Neuronal stem cell (in vitro differentiated cells): ENCODE measurements around the gene IZUMO2.

Experiments used
- DNase-seq: peaks from one replicate; pipeline ENCODE4 v3.0.0-alpha.2; 2013; ENCODE audit warnings: low spot score
- H2AFZ ChIP-seq: one replicate; pipeline ENCODE4 v1.6.1; 2013; ENCODE audit warnings: mild to moderate bottlenecking, low read length, inconsistent platforms
- H2AK5ac ChIP-seq: 2 replicates; pipeline ENCODE4 v1.6.1; 2013; ENCODE audit warnings: low read depth, mild to moderate bottlenecking, inconsistent platforms, low read length, moderate library complexity, mixed read lengths
- H2BK120ac ChIP-seq: 2 replicates; pipeline ENCODE4 v1.6.1; 2013; ENCODE audit warnings: low read depth, mild to moderate bottlenecking, inconsistent platforms, low read length, moderate library complexity, mixed read lengths
- H2BK12ac ChIP-seq: one replicate; pipeline ENCODE4 v1.6.1; 2013; ENCODE audit warnings: low read length, inconsistent platforms
- H2BK15ac ChIP-seq: 2 replicates; pipeline ENCODE4 v1.6.1; 2013; ENCODE audit warnings: mild to moderate bottlenecking, low read length, inconsistent platforms, mixed read lengths
- H2BK5ac ChIP-seq: one replicate; pipeline ENCODE4 v1.6.1; 2013; ENCODE audit warnings: inconsistent platforms, mild to moderate bottlenecking, low read length, moderate library complexity
- H3K14ac ChIP-seq: one replicate; pipeline ENCODE4 v1.6.1; 2013; ENCODE audit warnings: low read length, inconsistent platforms
- H3K18ac ChIP-seq: 2 replicates; pipeline ENCODE4 v1.6.1; 2013; ENCODE audit warnings: low read length, inconsistent platforms
- H3K23ac ChIP-seq: 2 replicates; pipeline ENCODE4 v1.6.1; 2013; ENCODE audit warnings: low read depth, mild to moderate bottlenecking, mixed read lengths, low read length, inconsistent platforms; ENCODE audit not compliant: poor library complexity
- H3K27ac ChIP-seq: replicated peaks from 3 replicates; pipeline ENCODE4 v1.5.1; 2013; ENCODE audit warnings: low read length, inconsistent platforms
- H3K27me3 ChIP-seq, 3 experiments: 2 replicates each; pipeline ENCODE4 v1.6.1; 2013; ENCODE audit warnings: low read length in 3 of 3, mild to moderate bottlenecking in 2 of 3, inconsistent platforms in 1 of 3, low read depth in 1 of 3, mixed read lengths in 1 of 3, moderate library complexity in 1 of 3; ENCODE audit not compliant: control insufficient read depth in 3 of 3, insufficient read depth in 3 of 3
- H3K36me3 ChIP-seq, 2 donors: replicated peaks in 1 of 2; 2 replicates each; pipeline ENCODE4 v1.6.1; 2013; ENCODE audit warnings: low read length in 2 of 2; ENCODE audit not compliant: control insufficient read depth in 2 of 2, insufficient read depth in 2 of 2
- H3K4ac ChIP-seq: 2 replicates; pipeline ENCODE4 v1.6.1; 2013; ENCODE audit warnings: inconsistent platforms, mild to moderate bottlenecking, low read length, moderate library complexity
- H3K4me1 ChIP-seq, 2 donors: 1 replicate in 1 of 2; 2 replicates in 1 of 2; pipeline ENCODE4 v1.6.1; 2013; ENCODE audit warnings: low read length in 2 of 2, low read depth in 1 of 2; ENCODE audit not compliant: control insufficient read depth in 2 of 2, insufficient read depth in 1 of 2
- H3K4me2 ChIP-seq: one replicate; pipeline ENCODE4 v1.6.1; 2013; ENCODE audit warnings: mild to moderate bottlenecking, low read length, inconsistent platforms; ENCODE audit not compliant: insufficient read depth, poor library complexity, severe bottlenecking
- H3K4me3 ChIP-seq, 2 donors: 2 replicates each; pipeline ENCODE4 v1.5.1; 2013; ENCODE audit warnings: low read length in 2 of 2, mild to moderate bottlenecking in 2 of 2, inconsistent platforms in 1 of 2, moderate library complexity in 1 of 2
- H3K79me1 ChIP-seq: one replicate; pipeline ENCODE4 v1.6.1; 2013; ENCODE audit warnings: low read depth, mild to moderate bottlenecking, inconsistent platforms, low read length, moderate library complexity
- H3K9ac ChIP-seq: one replicate; pipeline ENCODE4 v1.6.1; 2013; ENCODE audit warnings: mild to moderate bottlenecking, low read depth, low read length, inconsistent platforms; ENCODE audit not compliant: poor library complexity
- H3K9me3 ChIP-seq, 2 donors: replicated peaks in 1 of 2; 2 replicates each; pipeline versions ENCODE3 to v1.6.1; 2013; ENCODE audit warnings: low read length in 2 of 2, mild to moderate bottlenecking in 2 of 2, inconsistent platforms in 1 of 2, low read depth in 1 of 2, mixed read lengths in 1 of 2, moderate library complexity in 1 of 2; ENCODE audit not compliant: control insufficient read depth in 2 of 2, insufficient read depth in 1 of 2
- H4K8ac ChIP-seq: one replicate; pipeline ENCODE4 v1.6.1; 2013; ENCODE audit warnings: low read depth, mild to moderate bottlenecking, inconsistent platforms, low read length, moderate library complexity
- H4K91ac ChIP-seq: one replicate; pipeline ENCODE4 v1.6.1; 2013; ENCODE audit warnings: low read length, low read depth, mild to moderate bottlenecking, inconsistent platforms; ENCODE audit not compliant: poor library complexity
- WGBS, 2 donors: extraction: QIAGEN DNeasy Blood & Tissue Kit; methylation state at CpG; one replicate each; pipeline ENCODE4 v1.1.7; 2013; ENCODE audit warnings: missing lambda C conversion rate in 2 of 2, mixed read lengths in 1 of 2; ENCODE audit not compliant: insufficient read length in 2 of 2, insufficient replicate concordance in 1 of 2; ENCODE audit errors: extremely low coverage in 2 of 2; 5-methylcytosine and 5-hydroxymethylcytosine counted together

IZUMO2 gene

DNA sequence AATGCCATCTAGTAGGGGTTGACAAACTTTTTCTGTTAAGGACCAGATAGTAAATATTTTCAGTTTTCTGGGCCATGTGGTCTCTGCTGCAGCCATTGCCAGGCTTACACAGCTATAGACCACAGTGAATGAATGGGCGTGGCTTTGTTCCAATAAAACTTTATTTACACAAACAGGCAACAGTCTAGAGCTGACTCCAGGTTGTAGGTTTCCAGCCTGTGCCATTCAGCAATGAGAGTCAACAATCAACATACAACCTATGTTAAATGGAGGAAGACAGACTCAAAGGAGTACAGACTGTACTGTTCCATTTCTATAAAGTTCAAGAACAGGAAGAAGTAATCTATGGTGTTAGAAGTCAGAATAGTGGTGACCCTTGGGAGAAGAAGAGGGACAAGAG is 15.2 kb upstream of the IZUMO2 start:
- WGBS, 2 donors, result no CpG with 5 or more reads among the region's 1 CpG
- H3K9ac ChIP-seq, result no peak overlapping the region
- no peak overlapping the region for H3K14ac ChIP-seq
- no peak overlapping the region for H3K4me2 ChIP-seq
- no peak overlapping the region for H2BK15ac ChIP-seq
- no peak overlapping the region for H2AK5ac ChIP-seq
- H3K23ac ChIP-seq, result no peak overlapping the region
- no peak overlapping the region for H3K4ac ChIP-seq
- peaks cover 0 to 3% (median 0%) of the 10 kb centered on the region in 3 experiments for H3K27me3 ChIP-seq
- no peaks in the 10 kb centered on the region for H3K36me3 ChIP-seq
- no peaks in the 10 kb centered on the region for H3K79me1 ChIP-seq
- no peak overlapping the region for H3K4me3 ChIP-seq
- no peak for DNase-seq
- H2AFZ ChIP-seq, result no peak overlapping the region
- peaks cover 0 to 2% of the 10 kb centered on the region in 2 donors for H3K9me3 ChIP-seq
- H3K18ac ChIP-seq, result no peak overlapping the region
- no peak overlapping the region for H2BK12ac ChIP-seq
- H3K4me1 ChIP-seq, result no peaks in the 10 kb centered on the region
- no peak overlapping the region for H4K91ac ChIP-seq
- H4K8ac ChIP-seq, result no peak overlapping the region
- no peak overlapping the region for H3K27ac ChIP-seq
- H2BK5ac ChIP-seq, result no peak overlapping the region
- no peak overlapping the region for H2BK120ac ChIP-seq

DNA sequence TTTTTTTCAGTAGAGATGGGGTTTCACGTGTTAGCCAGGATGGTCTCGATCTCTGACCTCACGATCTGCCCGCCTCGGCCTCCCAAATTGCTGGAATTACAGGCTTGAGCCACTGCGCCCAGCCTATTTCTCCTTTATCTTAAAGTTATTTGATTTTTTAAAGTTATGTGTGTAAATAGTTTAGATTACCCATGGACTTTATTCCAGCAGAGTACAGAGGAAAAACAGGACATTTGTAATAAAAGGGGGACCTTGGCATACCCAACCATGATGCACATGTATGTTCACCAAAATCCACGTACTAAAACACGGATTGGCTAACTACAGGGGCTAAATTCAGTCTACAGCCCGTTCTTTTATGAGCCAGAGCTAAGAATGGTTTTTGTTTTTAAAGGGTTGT is 13.7 kb upstream of the IZUMO2 start:
- H3K4me2 ChIP-seq, result no peak overlapping the region
- no peak overlapping the region for H3K4ac ChIP-seq
- no peak overlapping the region for H3K23ac ChIP-seq
- no peak for DNase-seq
- peaks cover 0 to 3% (median 0%) of the 10 kb centered on the region in 3 experiments for H3K27me3 ChIP-seq
- no peak overlapping the region for H2BK12ac ChIP-seq
- no peak overlapping the region for H3K27ac ChIP-seq
- H2AK5ac ChIP-seq, result no peak overlapping the region
- H3K4me1 ChIP-seq, result no peaks in the 10 kb centered on the region
- H3K79me1 ChIP-seq, result no peaks in the 10 kb centered on the region
- H3K14ac ChIP-seq, result no peak overlapping the region
- no peak overlapping the region for H3K18ac ChIP-seq
- H3K9me3 ChIP-seq, result peaks cover 0 to 2% of the 10 kb centered on the region in 2 donors
- no peak overlapping the region for H3K9ac ChIP-seq
- H4K8ac ChIP-seq, result no peak overlapping the region
- no peak overlapping the region for H2AFZ ChIP-seq
- H3K36me3 ChIP-seq, result no peaks in the 10 kb centered on the region
- no peak overlapping the region for H2BK15ac ChIP-seq
- H2BK5ac ChIP-seq, result no peak overlapping the region
- no peak overlapping the region for H3K4me3 ChIP-seq
- no peak overlapping the region for H2BK120ac ChIP-seq
- WGBS, 2 donors, result no CpG with 5 or more reads among the region's 9 CpGs
- no peak overlapping the region for H4K91ac ChIP-seq

DNA sequence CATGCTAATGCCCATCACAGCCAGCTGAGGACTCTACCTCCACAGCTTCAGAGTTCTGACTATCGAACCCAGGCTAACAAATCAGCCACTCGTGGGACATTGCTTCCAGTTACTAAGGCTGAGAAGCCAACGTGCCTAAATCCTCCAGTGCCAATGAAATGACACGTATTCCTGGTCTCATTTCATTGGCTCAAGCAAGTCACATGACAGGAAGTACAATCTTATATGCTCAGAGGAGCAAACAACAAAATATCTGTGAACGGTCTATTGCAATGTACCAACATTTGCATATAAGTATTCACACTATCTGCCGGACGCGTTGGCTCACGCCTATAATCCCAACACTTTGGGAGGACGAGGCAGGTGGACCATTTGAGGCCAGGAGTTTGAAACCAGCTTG is 12.8 kb upstream of the IZUMO2 start:
- no peak overlapping the region for H2BK12ac ChIP-seq
- WGBS, 2 donors, result no CpG with 5 or more reads among the region's 10 CpGs
- H2BK5ac ChIP-seq, result no peak overlapping the region
- peak overlapping the region in 1 of 2 donors; percentile 33 for H3K4me3 ChIP-seq
- no peak overlapping the region for H3K23ac ChIP-seq
- no peak overlapping the region for H2BK120ac ChIP-seq
- no peak overlapping the region for H3K9ac ChIP-seq
- H2BK15ac ChIP-seq, result no peak overlapping the region
- no peak overlapping the region for H3K27ac ChIP-seq
- H3K14ac ChIP-seq, result no peak overlapping the region
- no peak overlapping the region for H3K18ac ChIP-seq
- H3K36me3 ChIP-seq, result no peaks in the 10 kb centered on the region
- no peak overlapping the region for H3K4ac ChIP-seq
- H3K4me2 ChIP-seq, result no peak overlapping the region
- no peak overlapping the region for H2AK5ac ChIP-seq
- H3K79me1 ChIP-seq, result no peaks in the 10 kb centered on the region
- H2AFZ ChIP-seq, result no peak overlapping the region
- H4K91ac ChIP-seq, result no peak overlapping the region
- peaks cover 0 to 3% (median 0%) of the 10 kb centered on the region in 3 experiments for H3K27me3 ChIP-seq
- peaks cover 0 to 2% of the 10 kb centered on the region in 2 donors for H3K9me3 ChIP-seq
- no peak overlapping the region for H4K8ac ChIP-seq
- DNase-seq, result no peak
- H3K4me1 ChIP-seq, result no peaks in the 10 kb centered on the region

DNA sequence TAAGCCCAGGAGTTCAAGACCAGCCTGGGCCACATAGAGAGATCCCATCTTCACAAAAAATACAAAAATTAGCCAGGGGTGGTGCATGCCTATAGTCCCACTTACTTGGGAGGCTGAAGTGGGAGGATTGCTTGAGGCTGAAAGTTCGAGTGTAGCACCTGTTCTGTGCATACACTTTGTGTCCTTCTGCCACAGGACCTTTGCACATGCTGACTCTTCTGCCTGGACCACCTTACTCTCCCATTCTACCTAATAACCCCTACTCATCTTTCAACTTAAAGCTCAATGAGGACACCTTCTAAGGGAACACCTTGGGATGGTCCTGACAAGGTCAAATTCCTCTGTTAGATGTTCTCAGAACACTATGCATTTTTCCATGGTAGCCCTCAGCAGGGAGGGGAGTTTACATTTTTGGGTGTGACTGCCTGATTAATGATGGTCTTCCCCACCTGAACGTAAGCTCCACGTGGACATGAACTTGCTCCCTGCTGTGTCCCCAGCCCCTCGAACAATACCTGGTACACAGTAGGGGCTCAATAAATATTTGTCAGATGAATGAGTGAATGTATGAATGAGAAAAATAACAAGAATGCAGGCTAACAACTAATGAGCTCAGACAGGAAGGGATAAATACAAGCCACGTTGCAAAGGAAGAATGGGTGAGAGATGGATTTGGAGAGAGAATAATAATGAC is 11.2 kb upstream of the IZUMO2 start:
- no peak for DNase-seq
- H2BK120ac ChIP-seq, result no peak overlapping the region
- no peak overlapping the region for H3K23ac ChIP-seq
- no peak overlapping the region for H3K4me3 ChIP-seq
- no peak overlapping the region for H2AK5ac ChIP-seq
- no peak overlapping the region for H3K27ac ChIP-seq
- no peaks in the 10 kb centered on the region for H3K9me3 ChIP-seq
- H3K14ac ChIP-seq, result no peak overlapping the region
- H3K27me3 ChIP-seq, result peaks cover 0 to 3% (median 0%) of the 10 kb centered on the region in 3 experiments
- no CpG with 5 or more reads among the region's 5 CpGs for WGBS, 2 donors
- H3K79me1 ChIP-seq, result no peaks in the 10 kb centered on the region
- no peak overlapping the region for H3K18ac ChIP-seq
- H2BK12ac ChIP-seq, result no peak overlapping the region
- H2AFZ ChIP-seq, result no peak overlapping the region
- H2BK5ac ChIP-seq, result no peak overlapping the region
- no peak overlapping the region for H4K91ac ChIP-seq
- H3K9ac ChIP-seq, result no peak overlapping the region
- no peak overlapping the region for H3K4ac ChIP-seq
- H3K4me1 ChIP-seq, result no peaks in the 10 kb centered on the region
- no peak overlapping the region for H3K4me2 ChIP-seq
- no peak overlapping the region for H2BK15ac ChIP-seq
- no peak overlapping the region for H4K8ac ChIP-seq
- H3K36me3 ChIP-seq, result no peaks in the 10 kb centered on the region
